Fibroblast of skin of left quadriceps (primary cell): ENCODE measurements around the gene NME7.
A peak's percentile ranks its signal among the peaks of the same experiment; 100 is the strongest.
"Not testable (repeated sequence)": the region's sequence is repeated elsewhere in the genome, so short reads cannot be mapped to it uniquely, and the experiment has no call there.

Experiments used
- DNase-seq, 2 experiments: peaks; one replicate each; pipeline ENCODE4 v3.0.0-alpha.2; 2013; ENCODE audit warnings: low read depth in 2 of 2

NME7 gene

GRCh38 chr1:169305356-169305755 lies 62.2 kb downstream of the NME7 start:
- no peak for DNase-seq

DNA sequence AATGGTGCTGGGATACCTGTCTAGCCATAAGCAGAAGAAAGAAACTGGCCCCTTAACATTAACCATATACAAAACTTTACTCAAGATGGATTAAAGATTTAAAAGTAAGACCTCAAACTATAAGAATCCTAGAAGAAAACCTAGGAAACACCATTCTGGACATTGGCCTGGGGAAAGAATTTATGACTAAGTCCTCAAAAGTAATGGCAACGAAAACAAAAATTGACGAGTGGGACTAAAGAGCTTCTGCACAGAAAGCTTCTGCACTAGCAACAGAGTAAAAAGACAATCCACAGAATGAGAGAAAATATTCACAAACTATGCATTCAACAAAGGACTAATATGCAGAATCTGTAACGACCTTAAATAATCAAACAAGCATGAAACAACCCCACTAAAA lies 66.7 kb downstream of the NME7 start:
- no peak for DNase-seq

GRCh38 chr1:169298441-169298840 lies 69.2 kb downstream of the NME7 start:
- DNase-seq: no peak

- DNase-seq: no peak
Observed at GRCh38 chr1:169295846-169296245, 71.8 kb downstream of the NME7 start.

DNA sequence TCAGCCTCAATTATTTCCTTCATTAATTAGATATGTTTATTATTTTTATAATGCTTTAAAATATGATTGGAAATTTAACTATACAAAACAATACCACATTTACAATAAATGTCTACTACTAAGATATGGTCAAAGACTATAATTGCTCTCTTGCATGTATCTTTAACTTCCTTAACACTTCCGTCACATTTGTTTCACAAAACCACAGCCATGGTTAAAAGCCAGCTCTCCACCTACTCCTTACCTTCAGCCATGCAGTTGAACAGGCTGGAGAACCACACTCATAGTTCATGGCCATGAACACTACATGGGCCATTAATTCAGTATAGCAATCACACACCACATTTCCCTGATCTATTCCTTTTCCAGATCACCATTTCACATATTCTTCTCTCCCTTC lies 72.2 kb downstream of the NME7 start:
- DNase-seq: no peak

- DNase-seq: no peak
Observed at GRCh38 chr1:169289016-169289415, 78.6 kb downstream of the NME7 start.

- peak; percentile 47 to 53 for DNase-seq
Observed at GRCh38 chr1:169288011-169288414, 79.6 kb downstream of the NME7 start.

DNA sequence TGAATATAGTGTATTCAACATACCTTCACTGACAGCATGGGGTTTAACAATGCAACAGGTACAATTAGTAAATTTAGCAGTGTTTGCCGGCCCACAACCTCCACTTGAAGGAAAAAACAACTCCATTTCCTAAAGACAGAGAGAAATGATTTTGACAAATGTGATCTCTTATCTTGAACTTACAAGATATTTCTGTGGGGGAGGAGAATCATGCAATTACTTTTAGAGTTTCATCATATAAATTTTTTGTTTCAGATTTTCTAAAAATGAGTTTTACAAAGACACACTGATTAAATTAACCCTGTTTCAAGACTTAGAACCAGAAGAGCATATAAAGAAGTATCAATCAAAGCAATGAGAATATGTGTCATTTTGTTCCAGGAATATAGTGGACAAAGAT lies 80.3 kb downstream of the NME7 start:
- no peak for DNase-seq

DNA sequence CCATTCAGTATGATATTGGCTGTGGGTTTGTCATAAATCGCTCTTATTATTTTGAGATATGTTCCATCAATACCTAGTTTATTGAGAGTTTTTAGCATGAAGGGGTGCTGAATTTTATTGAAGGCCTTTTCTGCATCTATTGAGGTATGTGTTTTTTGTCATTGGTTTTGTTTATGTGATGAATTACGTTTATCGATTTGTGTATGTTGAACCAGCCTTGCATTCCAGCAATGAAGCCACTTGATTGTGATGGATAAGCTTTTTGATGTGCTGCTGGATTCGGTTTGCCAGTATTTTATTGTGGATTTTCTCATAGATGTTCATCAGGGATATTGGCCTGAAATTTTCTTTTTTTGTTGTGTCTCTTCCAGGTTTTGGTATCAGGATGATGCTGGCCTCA lies 86.0 kb downstream of the NME7 start:
- not testable (repeated sequence) for DNase-seq

DNA sequence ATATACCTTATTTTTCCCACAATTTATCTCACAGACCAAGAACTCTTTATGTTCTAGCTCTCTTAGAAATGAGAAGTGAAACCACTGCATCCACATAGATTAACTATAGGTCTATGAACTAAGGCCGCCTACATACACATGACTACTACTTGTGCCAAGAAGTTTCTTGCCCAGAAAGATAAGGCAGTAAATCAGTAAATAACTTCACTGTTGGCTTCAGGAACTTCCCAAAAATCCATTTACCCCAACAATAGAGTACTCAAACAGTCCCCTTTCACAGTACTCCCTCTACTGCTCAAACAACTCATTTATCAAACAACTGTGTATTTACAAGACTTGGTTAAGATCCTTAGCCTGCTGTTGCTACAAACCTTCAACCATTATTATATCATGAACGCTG lies 96.5 kb downstream of the NME7 start:
- DNase-seq: no peak

DNA sequence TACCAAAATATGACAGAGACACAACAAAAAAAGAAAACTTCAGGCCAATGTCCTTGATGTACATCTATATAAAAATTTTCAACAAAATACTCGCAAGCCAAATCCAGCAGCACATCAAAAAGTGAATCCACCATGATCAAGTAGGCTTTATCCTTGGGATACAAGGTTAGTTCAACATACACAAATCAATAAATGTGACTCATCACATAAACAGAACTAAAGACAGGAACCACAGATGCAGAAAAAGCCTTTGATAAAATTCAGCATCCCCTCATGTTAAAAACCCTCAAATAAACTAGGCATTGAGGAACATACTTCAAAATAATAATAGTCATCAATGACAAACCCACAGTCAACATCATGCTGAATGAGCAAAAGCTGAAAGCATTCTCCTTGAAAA lies 101.5 kb downstream of the NME7 start:
- DNase-seq: no peak

GRCh38 chr1:169263059-169263458 lies 104.5 kb downstream of the NME7 start:
- DNase-seq: no peak

DNA sequence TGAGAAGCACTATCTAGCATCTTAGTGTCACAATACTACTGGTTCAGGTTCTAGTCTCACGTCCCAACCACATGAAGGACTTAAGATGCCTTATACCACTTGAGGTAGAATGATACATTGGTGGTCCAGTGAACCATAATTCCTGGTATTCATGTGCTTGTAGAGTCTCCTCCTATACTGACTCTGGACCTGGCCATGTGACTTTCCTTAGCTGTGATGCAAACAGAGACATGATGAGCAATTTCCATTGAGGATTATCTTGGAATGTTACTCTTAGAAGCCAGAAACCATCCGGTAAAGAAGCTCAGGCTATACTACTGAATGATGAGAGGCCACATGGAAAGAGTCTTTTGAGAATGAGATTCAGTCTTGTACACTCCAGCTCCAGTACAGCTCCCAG lies 105.7 kb downstream of the NME7 start:
- DNase-seq: no peak

GRCh38 chr1:169260478-169261151 lies 107.0 kb downstream of the NME7 start:
- no peak for DNase-seq

- DNase-seq: no peak
Observed at GRCh38 chr1:169259816-169260215, 107.8 kb downstream of the NME7 start.

- DNase-seq: no peak
Observed at GRCh38 chr1:169250795-169251194, 116.8 kb downstream of the NME7 start.

GRCh38 chr1:169250022-169250421 lies 117.6 kb downstream of the NME7 start:
- DNase-seq: no peak

DNA sequence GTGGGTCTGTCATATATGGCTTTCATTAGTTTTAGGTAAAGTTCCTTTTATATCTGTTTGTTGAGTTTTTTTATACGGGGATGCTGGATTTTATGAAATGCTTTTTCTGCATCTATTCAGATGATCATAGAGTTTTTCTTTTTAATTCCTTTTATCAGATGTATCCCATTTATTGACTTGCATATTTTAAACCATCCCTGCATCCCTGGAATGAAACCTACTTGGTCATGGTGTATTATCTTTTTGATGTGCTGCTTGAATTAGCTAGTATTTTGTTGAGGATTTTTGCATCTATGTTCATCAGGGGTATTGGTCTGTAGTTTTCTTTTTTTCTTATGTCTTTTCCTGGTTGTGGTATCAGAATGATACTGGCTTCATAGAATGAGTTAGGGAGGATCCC lies 118.0 kb downstream of the NME7 start:
- DNase-seq: no peak

DNA sequence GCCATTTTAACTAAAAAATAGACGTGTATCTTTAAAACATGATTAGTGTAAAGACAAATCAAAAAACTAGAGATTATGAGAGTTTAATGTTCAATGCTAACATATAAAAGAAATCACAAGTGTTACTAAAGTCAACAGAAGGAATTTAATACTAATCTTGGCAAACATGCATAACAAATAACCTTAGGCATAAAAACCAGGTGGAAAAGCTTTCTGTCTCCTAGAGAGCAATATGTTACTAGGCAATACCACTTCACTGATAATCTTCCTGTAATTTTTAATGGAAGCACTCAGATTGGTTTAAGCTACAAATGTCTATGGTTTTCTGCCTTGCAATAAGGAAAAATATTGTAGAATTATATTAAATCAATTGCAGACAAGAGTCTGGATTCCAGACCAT lies 121.9 kb downstream of the NME7 start:
- no peak for DNase-seq

DNA sequence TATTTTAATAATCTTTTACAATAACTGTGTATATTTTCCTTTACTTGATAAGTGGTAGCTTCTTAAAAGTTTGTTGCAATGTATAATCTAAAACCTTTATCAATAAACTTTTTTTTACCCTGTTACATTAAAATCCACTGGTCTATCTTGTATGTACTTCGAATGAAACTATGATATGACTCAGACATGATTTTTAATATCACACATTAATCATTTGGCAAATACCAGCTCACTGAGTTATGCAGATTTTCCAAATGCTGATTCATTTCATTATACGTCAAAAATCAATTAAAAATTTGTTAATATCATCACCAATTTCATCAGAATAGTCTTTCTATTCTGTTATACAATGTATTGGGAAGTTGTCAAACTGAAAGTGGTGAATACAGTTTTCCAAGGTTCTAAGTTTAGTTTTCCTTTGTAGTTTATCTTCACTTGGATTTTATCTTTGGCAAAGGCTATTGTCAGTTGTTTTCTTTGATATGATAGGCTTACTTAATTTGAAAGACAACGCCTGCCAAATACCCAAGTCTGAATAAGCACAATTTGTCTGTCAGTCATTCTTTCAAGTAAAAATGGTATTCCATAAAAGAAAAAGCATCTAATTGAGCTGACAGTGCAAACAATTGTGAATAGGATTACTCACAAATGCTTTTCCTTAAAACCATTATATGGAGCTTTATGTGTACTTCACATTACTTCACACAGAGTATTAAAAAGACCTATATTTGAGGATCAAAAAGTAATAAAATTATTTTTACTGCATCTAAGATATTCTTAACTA lies 127.0 kb downstream of the NME7 start:
- DNase-seq: peak in 1 of 2 experiments; percentile 7

DNA sequence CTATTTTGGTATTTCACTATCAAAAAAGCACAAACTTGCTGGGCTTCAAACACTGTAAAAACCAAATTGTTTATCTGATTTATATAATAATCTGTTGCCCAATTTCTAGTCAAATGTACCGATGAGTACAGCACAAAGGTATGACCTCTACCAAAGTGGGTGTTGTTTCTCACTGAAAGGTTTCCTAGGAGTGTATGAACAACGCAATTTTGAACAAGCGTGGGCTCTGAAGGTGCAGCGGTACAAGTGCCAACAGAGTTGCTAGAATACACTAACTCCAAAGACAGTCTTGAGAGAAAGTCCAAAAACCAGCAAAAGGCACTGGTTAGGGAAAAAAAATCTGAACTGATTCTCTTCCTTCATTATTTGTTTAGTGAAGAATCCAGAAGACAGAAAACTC lies 130.7 kb downstream of the NME7 start:
- DNase-seq: no peak

- no peak for DNase-seq
Observed at GRCh38 chr1:169236143-169236542, 131.5 kb downstream of the NME7 start.

DNA sequence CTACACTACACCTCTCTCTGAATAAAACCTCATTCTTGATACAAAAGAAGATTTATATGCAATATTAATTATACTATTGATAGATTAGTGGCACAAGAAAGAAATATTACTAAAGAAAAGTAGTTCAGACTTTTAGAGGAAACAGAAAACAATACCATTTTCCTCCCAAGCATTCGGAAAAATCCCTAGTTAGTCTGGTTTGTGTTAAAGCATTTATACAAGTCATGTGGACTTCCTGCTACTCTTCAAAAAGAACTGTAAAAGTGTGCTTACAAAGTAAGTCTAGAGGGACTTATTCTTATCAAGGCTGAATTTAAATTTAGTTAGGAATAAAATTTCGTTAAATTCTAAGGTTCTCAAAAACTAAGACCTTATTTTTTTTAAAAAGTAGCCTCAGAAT lies 132.0 kb downstream of the NME7 start:
- DNase-seq: no peak

DNA sequence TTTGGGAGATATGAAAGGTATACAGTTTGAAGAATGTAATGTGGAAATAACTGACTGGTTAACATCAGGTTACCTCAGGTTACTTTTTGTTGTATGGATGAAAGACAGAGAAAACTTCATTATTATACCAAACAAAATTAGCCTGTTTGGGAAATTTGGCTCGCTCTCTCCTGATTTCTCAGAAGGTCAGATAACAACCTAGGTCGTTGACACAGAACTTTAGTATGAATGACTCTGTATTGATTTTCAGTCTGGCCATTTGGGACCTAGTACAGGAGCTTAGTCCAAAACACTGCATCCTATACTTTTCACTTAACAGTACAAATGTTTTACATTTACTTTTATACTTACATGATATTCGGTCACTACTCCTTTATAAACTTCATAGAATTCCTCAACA lies 132.8 kb downstream of the NME7 start:
- no peak for DNase-seq
